HG02610 (cell line): ENCODE data around the gene PPEF2.
"Not testable (repeated sequence)": the region's sequence is repeated elsewhere in the genome, so short reads cannot be mapped to it uniquely, and the experiment has no call there.

Experiments
- ATAC-seq: cut with Tn5 transposase; IDR thresholded peaks from one replicate; pipeline ENCODE4 v1.9.1; 2021; ENCODE audit warnings: mild to moderate bottlenecking, moderate library complexity; ENCODE audit not compliant: unreplicated experiment

Gene PPEF2, protein sequence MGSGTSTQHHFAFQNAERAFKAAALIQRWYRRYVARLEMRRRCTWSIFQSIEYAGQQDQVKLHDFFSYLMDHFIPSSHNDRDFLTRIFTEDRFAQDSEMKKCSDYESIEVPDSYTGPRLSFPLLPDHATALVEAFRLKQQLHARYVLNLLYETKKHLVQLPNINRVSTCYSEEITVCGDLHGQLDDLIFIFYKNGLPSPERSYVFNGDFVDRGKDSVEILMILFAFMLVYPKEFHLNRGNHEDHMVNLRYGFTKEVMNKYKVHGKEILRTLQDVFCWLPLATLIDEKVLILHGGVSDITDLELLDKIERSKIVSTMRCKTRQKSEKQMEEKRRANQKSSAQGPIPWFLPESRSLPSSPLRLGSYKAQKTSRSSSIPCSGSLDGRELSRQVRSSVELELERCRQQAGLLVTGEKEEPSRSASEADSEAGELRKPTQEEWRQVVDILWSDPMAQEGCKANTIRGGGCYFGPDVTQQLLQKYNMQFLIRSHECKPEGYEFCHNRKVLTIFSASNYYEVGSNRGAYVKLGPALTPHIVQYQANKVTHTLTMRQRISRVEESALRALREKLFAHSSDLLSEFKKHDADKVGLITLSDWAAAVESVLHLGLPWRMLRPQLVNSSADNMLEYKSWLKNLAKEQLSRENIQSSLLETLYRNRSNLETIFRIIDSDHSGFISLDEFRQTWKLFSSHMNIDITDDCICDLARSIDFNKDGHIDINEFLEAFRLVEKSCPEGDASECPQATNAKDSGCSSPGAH

GRCh38 chr4:75902352-75902751, at the start of gene PPEF2:
TSS of gene PPEF2 (minus strand) at chr4:75902452. CDS start at chr4:75896325, 6,127 bp downstream.
- no peak for ATAC-seq

DNA sequence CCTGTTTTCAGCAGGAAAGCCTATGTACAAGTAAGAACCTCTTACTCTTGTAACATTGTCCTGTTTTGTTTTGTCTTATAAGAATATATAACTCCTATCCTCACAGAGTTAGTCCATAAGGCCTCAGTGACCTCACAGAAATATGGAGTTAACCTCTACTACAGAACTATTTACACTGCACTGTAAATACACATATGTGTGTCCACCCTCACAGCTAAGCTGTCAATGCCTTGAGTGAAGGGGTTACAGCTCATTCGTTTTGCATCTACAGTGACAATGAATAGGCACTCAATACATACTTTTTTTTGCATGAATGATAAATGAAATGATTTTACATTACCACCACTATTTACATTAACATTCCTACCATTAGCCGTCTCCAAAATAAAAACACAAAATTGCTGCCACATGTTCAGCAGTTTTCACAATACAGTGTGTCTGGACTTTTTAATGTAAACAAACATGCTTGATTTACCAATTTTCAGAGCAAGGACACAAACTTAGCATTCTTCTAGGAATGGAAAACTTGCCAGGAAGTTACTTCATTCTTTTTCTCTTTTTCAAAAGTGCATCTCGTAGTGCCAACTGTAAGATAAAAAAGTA, 48.1 kb upstream of the PPEF2 start:
- ATAC-seq: no peak

DNA sequence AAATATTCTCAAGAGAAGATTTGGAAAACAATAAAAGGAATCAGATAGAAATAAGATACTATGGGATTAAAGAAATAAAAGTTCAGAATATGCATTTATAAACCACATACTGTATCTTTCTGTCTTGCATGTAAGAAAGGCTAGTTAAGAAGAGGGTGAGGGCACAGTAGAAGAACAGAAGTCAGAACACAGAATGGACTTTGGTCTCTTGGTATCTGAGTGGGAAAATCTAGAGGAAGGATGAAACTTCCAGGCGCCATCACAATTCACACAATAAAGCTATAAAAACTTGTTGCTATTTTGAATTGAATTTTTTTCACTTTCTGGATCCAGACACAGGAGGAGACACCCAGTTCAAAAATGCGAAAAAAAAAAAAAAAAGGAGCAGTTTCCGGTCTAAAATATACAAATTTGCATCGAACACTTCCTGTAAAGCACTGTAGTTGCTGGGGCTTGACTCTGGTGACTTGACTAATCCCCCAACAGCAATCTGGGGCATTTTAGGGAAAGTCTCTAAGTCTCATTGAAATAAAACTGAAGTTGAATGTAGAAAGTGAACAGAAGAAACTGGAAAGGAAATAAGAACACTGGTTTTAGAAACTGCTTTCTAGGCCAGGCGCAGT, 46.7 kb upstream of the PPEF2 start:
- ATAC-seq: peak; percentile 84

DNA sequence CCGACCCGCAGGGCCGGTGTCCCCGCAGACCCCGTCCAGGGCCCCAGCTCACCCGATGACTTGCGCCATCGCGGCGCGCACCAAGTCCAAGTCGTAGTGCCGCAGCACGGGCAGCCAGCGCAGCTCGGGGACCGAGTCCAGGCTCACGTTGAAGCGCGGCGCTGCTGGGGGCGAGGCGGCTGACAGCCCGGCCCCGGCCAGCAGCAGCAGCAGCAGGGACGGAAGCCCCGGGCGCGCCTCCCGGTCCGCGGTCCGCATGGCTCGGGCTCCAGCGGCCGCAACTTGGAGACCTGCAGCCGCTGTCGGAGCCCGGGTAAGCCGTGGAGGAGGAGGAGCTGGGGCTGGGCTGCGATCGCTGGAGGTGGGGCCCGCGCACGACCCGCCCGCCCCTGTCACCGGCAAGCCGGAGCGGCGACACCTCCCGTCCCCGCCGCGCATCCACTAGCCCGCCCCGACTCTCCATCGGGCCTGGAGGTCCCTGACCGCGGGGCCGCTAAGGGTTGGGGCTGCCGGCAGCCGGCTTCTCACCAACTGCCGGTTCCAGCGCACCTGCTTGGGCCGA, 38.5 kb upstream of the PPEF2 start, which contains the start of gene NAAA:
TSS of gene NAAA (minus strand) at position 322 of the 562 bp plus-strand sequence. CDS start at position 258, 64 bp downstream.
- ATAC-seq: peak; percentile 86

- peak; percentile 41 for ATAC-seq
Observed at GRCh38 chr4:75939890-75940691, 37.8 kb upstream of the PPEF2 start.

GRCh38 chr4:75935628-75936027, 33.4 kb upstream of the PPEF2 start:
- ATAC-seq: no peak

DNA sequence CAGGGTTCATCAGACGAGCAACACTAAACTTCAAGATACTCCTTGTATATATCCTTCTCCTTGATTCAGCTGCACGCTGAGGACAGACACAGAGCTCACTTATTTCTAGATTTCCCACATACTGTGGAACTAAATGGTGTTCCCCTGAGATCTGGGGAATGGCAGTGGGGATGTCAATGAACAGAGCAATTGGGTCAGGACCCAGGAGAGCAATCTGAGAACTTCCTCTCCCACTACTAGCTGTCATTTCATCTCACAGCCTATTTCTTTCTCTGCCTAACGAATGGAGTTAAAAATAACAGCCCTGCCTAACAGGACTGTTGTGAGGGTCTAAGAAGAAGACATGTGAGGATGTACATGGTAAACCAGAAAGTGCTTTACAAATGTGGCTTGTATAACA, 27.9 kb upstream of the PPEF2 start:
- no peak for ATAC-seq

GRCh38 chr4:75924916-75925315, 22.7 kb upstream of the PPEF2 start:
- not testable (repeated sequence) for ATAC-seq

DNA sequence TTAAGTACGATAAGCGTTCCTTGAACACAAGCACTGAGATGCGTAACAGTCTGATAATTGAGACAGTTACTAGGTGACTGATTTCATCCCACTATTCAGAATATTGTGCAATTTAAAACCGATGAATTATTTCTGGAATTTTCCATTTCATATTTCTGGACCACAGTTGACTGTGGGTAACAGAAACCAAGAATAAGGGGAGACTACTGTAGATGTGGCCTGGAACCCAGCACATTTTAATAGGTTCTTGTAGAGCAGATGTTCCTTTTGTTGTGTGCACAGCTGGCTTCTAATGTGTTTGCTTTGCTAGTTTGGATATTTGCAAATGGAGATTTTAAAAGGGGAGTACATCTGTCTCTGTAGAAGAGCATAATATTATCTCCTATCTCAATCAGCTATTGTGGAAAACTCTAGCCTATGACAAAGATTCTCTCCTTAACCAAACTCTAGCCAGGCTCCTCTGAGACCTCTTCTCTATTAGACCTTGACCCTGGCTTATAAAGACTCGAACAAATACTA, 22.1 kb upstream of the PPEF2 start:
- ATAC-seq: no peak

- ATAC-seq: no peak
Observed at GRCh38 chr4:75922588-75922987, 20.3 kb upstream of the PPEF2 start.

- no peak for ATAC-seq
Observed at GRCh38 chr4:75921910-75922309, 19.7 kb upstream of the PPEF2 start.

GRCh38 chr4:75920327-75920726, 18.1 kb upstream of the PPEF2 start:
- no peak for ATAC-seq

DNA sequence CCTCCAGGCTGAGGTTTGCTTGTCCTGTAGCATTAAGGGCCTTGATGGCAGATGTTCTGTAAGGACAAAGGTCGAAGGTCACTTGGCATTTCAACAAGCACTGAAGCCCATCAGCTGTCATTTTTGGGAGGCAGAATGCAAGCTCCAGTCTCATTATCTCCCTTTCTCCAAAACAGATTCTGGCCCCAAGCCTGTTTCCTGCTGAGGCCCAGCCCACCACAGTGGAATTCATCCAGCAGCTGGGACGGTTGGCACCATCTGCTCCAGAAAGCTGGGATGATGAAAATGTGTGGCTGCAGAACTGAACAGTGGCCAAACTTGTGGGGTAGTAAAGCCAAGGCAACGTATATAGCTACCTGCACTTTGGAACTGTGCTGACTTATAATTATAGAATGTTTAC, 17.7 kb upstream of the PPEF2 start:
- no peak for ATAC-seq

- peak; percentile 66 for ATAC-seq
Observed at GRCh38 chr4:75916091-75916661, 13.9 kb upstream of the PPEF2 start.

- no peak for ATAC-seq
Observed at GRCh38 chr4:75912968-75913367, 10.7 kb upstream of the PPEF2 start.

DNA sequence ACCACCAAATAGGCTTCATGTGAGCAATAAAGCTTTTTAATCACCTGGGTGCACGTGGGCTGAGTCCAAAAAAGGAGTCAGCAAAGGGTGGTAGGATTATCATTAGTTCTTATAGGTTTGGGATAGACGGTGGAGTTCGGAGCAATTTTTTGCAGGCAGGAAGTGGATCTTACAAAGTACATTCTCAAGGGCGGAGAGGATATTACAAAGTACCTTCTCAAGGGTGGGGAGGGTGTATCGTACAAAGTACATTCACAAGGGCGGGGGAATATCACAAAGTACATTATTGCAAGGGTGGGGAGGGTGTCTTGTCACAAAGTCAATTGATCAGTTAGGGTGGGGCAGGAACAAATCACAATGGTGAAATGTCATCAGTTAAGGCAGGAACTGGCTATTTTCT, 8.6 kb upstream of the PPEF2 start:
- not testable (repeated sequence) for ATAC-seq

- no peak for ATAC-seq
Observed at GRCh38 chr4:75909405-75909804, 7.2 kb upstream of the PPEF2 start.

- no peak for ATAC-seq
Observed at GRCh38 chr4:75908555-75908954, 6.3 kb upstream of the PPEF2 start.

- ATAC-seq: no peak
Observed at GRCh38 chr4:75907966-75908365, 5.7 kb upstream of the PPEF2 start.
